WI38 (cell line): ENCODE data around the gene MCTP1.

ENCODE experiments used
- H3K4me3 ChIP-seq: 2 replicates; pipeline ENCODE4 v1.5.1; 2011; ENCODE audit warnings: low read depth, mild to moderate bottlenecking, control low read depth, low read length
- TF ChIP-seq, protein P1 (sequence below): IDR thresholded peaks from 2 replicates; pipeline ENCODE4 v1.5.1; 2012; ENCODE audit warnings: low read depth, mild to moderate bottlenecking, control low read depth, low read length

MCTP1 gene

DNA sequence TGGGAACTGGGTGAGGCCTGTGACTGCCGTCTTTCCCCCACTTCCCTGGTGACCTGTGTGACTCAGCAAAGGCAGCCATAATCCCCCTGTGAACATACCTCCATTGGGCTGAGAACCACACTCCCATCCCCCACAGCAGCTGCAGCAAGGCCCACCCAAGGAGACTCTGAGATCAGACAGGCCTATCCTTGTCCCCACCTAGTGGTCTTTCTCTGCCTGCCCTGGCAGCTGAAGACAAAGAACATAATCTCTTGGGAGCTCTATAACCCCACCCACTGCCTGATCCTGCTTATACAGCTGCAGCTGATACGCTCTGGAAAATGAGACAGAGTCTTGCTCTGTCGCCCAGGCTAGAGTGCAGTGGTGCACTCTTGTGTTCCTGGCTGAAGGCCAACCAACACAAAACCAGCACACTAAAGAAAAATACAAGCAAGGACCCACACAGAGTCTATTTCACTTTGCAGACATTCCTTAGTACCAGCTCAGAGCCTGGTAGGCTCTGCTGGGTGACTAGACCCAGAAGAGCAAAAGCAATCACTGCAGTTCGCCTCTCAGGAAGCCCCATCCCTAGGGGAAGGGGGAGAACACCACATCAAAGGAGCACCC lies 106.7 kb downstream of the MCTP1 start:
- H3K4me3 ChIP-seq: no peak overlapping the region
- TF ChIP-seq, protein P1, sequence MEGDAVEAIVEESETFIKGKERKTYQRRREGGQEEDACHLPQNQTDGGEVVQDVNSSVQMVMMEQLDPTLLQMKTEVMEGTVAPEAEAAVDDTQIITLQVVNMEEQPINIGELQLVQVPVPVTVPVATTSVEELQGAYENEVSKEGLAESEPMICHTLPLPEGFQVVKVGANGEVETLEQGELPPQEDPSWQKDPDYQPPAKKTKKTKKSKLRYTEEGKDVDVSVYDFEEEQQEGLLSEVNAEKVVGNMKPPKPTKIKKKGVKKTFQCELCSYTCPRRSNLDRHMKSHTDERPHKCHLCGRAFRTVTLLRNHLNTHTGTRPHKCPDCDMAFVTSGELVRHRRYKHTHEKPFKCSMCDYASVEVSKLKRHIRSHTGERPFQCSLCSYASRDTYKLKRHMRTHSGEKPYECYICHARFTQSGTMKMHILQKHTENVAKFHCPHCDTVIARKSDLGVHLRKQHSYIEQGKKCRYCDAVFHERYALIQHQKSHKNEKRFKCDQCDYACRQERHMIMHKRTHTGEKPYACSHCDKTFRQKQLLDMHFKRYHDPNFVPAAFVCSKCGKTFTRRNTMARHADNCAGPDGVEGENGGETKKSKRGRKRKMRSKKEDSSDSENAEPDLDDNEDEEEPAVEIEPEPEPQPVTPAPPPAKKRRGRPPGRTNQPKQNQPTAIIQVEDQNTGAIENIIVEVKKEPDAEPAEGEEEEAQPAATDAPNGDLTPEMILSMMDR: no peak

DNA sequence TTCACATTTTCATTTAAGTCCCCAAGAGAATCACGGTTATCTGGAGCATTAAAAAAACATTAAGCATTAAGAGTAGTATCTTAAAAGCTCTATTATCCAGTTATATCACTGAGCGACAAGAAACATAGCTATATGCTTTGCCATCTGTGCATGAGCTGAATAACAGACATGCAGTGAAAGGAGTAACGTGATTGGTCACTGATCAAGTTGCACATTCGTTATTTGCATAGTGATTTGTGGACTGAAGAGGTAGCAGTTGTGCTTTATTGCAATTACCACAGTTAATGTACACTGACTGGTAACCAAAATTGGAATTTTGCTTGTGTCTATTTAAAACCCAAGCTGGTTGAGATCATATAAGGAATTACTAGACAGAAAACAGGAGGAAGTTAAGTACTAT lies 107.4 kb downstream of the MCTP1 start:
- TF ChIP-seq, protein P1: no peak
- H3K4me3 ChIP-seq: no peak overlapping the region

GRCh38 chr5:95175106-95175505 lies 109.8 kb downstream of the MCTP1 start:
- H3K4me3 ChIP-seq: no peak overlapping the region
- TF ChIP-seq, protein P1: no peak

- TF ChIP-seq, protein P1: no peak
- H3K4me3 ChIP-seq: no peak overlapping the region
Measured at GRCh38 chr5:95172659-95173058, 112.2 kb downstream of the MCTP1 start.

- H3K4me3 ChIP-seq: no peak overlapping the region
Measured at GRCh38 chr5:95164861-95165260, 120.0 kb downstream of the MCTP1 start.

DNA sequence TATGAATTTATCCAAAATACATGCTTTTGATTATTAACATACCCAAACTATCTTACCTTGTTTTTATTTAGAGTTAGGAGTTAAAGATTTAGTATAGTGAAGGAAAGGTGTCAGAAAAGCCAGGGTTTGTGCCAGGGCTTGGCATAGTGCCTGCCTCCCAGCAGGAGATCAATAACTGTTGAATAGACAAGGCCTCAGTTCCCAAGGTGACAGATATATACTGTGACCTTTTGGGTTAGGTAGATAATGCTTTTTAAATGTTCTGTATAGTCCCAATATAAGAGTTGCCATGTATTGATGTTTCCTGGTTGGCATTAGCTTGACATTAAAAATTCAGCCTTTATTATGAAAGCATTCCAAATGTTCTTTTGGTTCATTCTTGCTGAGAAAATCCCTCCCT lies 121.8 kb downstream of the MCTP1 start:
- H3K4me3 ChIP-seq: no peak overlapping the region
- TF ChIP-seq, protein P1: no peak

More at GRCh38 chr5:95164861-95165260, 120.0 kb downstream of the MCTP1 start:
- TF ChIP-seq, protein P1: no peak

DNA sequence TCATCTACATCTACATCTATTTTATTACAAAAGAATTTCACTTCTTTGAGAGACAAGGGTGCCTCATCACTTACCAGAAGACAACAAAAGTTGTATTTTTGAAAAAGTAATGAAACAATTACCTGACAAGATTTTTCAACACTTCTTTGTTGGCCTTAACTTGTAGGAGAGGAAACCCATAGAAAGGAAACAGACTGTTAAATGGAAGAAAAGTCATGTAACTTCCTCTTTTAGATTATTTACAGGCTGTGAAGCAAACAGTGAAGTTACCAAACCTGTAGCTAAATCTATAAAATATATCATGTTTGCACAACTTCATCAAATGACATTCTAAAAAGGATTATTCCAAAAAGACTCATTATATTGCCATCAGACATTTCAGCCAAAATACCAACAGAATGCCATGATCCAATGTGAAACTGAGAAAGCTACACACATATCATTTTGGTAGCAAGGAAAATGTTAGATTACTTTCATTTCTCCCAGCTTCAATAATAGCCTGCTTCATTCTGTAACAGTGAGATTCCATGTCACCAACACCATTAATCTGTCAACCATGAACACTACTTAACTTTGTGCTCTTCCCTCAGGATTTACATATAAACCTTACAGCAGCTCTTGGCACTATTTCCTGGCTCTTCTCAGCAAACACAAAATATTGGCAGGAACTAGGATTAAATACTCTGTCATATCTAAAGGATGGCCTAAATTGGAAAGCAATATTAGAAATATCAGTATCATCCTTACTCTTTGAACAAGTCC lies 122.5 kb downstream of the MCTP1 start:
- TF ChIP-seq, protein P1: no peak
- H3K4me3 ChIP-seq: no peak overlapping the region
